GM18505 (cell line): ENCODE results near the gene NOTCH3.

Experiments
- ATAC-seq: cut with Tn5 transposase; IDR thresholded peaks from one replicate; pipeline ENCODE4 v1.9.1; 2021; ENCODE audit not compliant: unreplicated experiment
- POLR2A ChIP-seq: IDR thresholded peaks from 4 replicates; pipeline ENCODE4 v1.6.1; 2011; ENCODE audit warnings: borderline replicate concordance; ENCODE audit not compliant: insufficient read depth, insufficient read length; ENCODE audit errors: extremely low read depth

Gene NOTCH3

GRCh38 chr19:15223649-15224361 is 23.0 kb upstream of the NOTCH3 start:
- no peak for ATAC-seq
- no peak for TF ChIP-seq POLR2A

- peak; percentile 70 for ATAC-seq
- TF ChIP-seq POLR2A: no peak
Observed at GRCh38 chr19:15222738-15223648, 22.2 kb upstream of the NOTCH3 start.

- TF ChIP-seq POLR2A: no peak
- ATAC-seq: no peak
Observed at GRCh38 chr19:15220833-15221232, 20.0 kb upstream of the NOTCH3 start.

- ATAC-seq: no peak
- no peak for TF ChIP-seq POLR2A
Observed at GRCh38 chr19:15218501-15218900, 17.7 kb upstream of the NOTCH3 start.

- no peak for ATAC-seq
- no peak for TF ChIP-seq POLR2A
Observed at GRCh38 chr19:15216363-15216762, 15.6 kb upstream of the NOTCH3 start.

GRCh38 chr19:15213715-15214381 is 13.1 kb upstream of the NOTCH3 start:
- no peak for TF ChIP-seq POLR2A
- no peak for ATAC-seq

GRCh38 chr19:15212711-15213110 is 11.9 kb upstream of the NOTCH3 start:
- ATAC-seq: no peak

GRCh38 chr19:15210323-15210781 is 9.6 kb upstream of the NOTCH3 start:
- ATAC-seq: no peak
- no peak for TF ChIP-seq POLR2A

More at GRCh38 chr19:15212711-15213110, 11.9 kb upstream of the NOTCH3 start:
- TF ChIP-seq POLR2A: no peak

- ATAC-seq: no peak
- TF ChIP-seq POLR2A: no peak
Observed at GRCh38 chr19:15201374-15202023, 704 bp upstream of the NOTCH3 start.

GRCh38 chr19:15199661-15200552 is 888 bp downstream of the NOTCH3 start:
- no peak for TF ChIP-seq POLR2A
- no peak for ATAC-seq

- TF ChIP-seq POLR2A: no peak
- ATAC-seq: no peak
Observed at GRCh38 chr19:15198951-15199660, 1.7 kb downstream of the NOTCH3 start.
